GM19023 (cell line): ENCODE results near the gene P2RY13.

Experiments
- ATAC-seq: cut with Tn5 transposase; IDR thresholded peaks from one replicate; pipeline ENCODE4 v1.9.1; 2021; ENCODE audit warnings: mild to moderate bottlenecking, moderate library complexity; ENCODE audit not compliant: unreplicated experiment

The P2RY13 gene

DNA sequence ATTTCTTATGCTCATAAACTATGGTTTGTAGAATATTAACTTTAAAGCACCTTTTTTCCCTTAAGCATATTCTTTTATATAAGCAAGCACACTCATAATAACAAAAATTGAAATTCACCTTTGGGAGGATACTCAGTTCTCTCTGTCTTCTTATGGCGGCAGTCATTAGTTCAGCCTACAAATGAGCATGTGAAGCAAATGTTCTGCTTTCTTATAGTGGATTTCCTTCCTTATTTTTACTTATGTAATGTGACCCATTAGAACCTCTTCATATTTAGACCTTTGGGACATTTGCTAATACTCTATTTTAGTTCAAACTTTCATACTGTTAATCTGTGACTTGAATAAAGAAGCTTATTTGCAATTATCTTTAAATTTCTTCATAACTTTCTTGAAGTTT, at the start of gene P2RY13:
TSS of gene P2RY13 (minus strand) at position 187 of the 400 bp plus-strand sequence. CDS start at position 166, 21 bp downstream.
- ATAC-seq = no peak

DNA sequence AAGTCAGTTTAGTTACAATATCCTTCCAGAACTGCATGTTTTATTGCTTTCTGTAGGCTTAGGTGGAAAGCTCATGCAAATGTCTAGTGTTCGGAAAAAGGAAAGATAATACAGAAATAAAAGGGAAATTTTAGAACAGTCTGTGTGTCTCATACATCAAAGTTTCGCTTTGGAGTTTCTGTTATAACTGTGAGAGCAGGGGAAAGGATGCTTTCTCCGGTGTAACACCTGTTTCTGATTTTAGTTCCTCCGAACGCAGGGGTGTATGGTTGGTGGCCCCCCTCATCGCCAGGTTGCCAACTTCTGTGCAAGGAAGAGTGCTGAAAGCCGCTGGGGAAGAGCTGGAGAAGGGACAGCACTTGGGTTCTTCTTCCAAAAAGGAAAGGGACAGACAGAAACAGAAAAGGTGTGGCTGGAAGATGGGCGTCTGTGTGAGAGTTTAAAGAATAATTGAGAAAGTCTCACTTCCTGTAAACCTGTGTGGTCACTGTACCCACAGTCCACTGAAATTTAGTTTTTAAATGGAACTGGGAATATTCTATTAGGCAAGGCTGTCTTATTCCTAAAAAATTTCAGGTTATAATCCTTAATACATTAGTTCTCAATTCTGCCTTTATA, 48.5 kb upstream of the P2RY13 start:
- peak; percentile 53 for ATAC-seq

DNA sequence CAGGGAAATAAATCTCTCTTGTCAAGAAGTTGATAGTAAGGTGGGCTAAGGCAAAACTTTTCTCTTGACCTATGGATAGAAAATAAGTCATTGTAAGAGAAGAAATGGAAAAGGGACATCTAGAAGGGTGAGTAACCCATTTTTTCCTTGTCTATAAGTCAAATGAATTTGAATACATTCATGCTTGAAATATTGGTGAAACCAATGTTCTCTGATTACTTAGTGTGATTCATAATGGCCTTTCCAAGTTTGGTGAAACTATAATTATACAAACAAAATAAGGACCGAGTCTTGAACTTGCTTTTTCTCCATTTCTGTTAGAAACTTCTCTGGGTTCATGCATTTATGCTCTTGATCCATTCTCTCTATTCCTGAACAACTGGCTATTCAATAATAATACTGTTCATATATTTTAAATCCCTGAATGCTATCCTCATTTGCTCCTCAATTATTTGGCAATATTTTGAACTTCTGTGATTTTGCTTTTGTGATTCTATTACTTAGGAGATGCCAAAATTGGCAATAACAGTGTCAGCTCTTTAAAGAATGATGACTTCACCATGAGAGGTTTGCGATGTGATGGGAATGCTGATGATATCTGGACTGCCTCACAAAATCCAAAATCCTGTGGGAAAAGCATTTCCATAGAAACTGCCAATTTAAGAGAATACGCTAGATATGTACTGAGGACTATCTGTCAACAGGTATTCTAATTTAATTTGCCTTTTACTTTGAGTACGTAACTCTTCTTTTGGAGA, 42.9 kb upstream of the P2RY13 start:
- no peak for ATAC-seq

DNA sequence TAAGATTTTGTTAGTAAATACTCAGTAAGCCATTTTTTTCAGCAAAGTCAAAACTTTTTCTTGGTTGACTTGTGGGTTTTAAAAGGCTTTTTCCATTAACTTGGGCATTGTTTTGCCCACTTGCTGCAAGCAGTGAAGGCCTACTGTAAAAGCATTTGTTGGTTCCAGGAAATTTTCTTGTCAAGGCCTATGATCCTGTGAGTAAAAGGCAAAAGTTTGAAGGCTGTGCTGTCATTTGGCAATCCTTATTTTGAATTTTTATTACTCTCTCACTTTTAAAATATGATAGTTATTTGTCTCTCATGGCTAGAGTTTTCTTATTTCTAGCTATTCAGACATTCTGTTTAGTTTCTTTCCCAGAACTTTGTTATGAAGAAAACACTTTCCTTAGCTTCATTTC, 42.2 kb upstream of the P2RY13 start:
- no peak for ATAC-seq

DNA sequence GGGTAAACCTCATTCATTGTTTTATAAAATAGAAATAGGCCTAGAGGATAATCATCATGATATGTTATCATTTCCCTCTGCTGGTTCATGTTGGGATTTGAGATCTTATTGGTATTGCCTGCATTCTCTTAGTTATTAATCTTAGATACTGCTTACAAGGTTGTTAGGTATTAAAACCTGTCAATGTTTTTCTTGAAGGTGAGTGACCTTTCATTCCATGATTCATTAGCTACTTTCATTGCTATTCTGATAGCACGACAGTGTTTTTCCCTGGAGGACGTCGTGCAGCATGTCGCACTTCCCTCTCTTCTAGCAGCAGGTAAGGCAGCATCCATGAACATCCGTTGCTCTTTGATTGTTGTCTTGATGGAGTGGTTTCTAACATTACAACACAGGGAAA, 38.1 kb upstream of the P2RY13 start:
- no peak for ATAC-seq

DNA sequence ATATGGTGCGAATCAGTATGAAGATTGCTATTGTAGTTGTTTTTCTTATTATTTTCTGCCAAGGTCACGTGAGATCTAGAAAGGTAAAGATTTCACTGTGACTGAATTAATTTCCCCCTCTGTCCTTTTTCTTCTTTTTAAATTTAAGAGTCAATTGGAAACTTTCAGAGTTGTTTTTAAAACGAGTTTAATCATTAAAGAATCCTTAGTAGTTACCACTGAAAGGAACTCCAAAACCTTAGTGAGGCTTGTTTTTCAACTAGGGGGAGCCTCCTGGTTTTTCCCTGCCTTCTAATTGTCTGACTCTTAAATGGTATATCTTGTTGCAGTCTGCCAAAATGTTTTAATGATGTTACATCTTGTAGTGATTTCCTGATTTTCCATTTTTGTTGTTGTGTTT, 37.6 kb upstream of the P2RY13 start:
- no peak for ATAC-seq

DNA sequence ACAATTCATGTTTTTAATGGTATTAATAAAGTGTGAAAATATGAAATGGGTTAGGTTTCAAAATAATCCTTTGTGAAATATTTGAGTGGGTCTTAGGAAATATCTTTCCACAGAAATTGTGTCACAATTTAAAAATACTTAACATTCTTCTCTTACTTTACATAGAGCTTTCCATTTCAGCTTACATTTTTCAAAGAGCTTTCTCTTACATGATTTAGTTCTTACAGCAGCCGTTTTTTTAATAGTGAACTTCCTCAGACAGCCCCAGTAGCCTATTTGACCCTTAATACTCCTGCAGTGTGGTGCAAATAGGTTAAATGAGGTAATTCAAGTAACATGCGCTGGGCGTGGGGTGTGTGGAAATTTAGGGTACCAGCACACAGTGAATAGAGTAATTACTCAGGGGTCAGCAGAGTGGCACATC, 33.4 kb upstream of the P2RY13 start:
- ATAC-seq = no peak

DNA sequence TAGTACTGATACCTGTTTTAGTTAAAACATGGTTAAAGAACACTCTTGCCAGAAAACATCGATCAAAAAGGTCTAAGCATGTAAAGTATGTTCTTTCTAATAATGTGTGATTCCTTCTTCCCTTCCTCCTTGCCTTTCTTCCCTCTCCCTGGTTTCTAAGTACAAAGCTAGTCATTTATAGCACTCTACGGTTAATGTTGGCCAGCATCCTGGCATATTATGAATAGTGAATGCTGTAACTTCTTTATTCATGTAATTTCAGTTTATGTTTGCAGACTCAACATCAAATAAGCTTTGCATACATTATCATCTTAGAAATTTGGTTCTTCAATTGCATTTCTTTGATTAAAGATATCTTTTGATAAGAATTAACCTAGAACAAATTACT, 28.1 kb upstream of the P2RY13 start:
- ATAC-seq = no peak

DNA sequence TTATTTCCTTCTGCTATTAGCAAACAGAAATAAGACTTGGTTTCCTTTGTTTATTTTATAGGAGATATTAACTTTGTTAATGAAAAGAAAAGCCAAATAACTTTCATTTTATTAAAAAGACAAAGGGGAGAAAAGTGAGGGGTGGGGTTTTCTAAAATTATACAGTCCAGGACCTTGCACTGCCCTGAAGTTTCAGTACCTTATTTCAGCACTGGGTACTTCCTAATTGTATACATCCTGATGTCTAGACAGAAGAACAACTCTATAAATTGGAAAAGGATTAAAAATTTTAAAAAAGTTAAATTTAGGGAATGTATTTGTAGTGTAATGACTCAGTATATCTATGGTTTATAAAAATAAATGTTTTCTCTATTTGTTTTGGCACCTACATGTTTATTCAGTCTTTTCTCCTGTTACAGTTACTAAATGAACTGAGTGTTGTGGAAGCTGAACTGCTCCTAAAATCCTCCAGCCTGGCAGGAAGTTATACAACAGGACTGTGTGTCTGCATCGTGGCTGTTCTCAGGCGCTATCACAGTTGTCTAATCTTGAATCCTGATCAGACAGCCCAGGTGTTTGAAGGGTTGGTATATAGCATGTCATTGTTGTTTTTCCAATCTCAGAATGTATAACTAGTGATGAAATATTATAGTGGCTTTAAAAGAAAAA, 27.6 kb upstream of the P2RY13 start:
- no peak for ATAC-seq

DNA sequence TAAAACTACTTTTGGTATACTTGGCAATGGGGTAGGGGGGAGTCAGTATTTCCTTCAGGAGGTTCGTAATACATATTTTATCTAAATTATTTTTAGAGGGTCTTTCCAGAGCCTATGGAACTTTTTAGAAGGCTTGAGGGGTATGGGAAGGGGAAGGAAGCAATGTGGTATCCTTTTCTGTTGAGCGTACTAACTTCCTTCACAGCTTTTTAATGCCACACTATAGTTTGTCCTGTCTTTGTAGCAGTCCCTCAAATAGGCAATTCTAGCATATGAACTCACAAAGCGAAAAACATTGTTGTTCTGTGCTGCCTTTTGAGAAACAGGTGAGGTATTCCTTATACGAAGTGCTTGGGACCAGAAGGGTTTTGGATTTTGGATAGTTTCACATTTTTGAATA, 22.3 kb upstream of the P2RY13 start:
- no peak for ATAC-seq

DNA sequence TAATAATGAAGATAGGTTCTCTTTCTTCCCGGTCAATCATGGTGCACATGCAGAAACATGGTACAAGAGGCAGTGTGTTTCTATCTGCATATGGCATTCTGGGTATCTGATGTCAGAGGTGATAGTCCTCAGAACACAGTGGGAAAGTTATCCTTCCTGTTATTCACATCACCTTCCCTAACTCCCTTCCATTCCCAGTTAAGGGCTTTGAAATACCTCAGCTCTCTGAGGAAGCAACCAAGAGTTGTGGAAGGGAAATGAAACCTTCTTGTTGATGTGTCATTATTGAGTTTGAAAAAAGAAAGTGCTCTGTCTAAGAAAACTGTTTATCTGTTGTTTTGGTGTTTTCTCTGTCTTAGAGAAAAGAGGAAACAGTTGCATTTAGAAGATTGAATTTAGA, 21.9 kb upstream of the P2RY13 start:
- ATAC-seq = no peak

DNA sequence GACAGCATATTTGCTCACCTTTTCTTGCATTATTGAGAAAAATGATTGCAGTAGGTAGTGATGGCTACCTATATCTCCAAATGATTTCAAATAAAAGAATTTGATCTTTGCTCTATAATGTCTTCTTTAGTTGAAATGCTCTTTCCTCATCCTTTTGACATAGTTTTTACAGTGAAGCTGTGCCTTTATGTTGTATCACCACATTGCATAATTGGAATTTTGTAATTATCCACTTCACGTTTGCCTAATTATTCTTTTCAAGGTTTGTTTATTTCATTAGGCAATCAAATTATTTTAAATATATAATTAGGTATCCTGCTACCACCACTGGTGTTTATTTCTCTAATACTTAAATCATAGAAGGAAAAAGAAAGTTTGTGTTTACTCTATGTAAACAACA, 21.3 kb upstream of the P2RY13 start:
- ATAC-seq = no peak

DNA sequence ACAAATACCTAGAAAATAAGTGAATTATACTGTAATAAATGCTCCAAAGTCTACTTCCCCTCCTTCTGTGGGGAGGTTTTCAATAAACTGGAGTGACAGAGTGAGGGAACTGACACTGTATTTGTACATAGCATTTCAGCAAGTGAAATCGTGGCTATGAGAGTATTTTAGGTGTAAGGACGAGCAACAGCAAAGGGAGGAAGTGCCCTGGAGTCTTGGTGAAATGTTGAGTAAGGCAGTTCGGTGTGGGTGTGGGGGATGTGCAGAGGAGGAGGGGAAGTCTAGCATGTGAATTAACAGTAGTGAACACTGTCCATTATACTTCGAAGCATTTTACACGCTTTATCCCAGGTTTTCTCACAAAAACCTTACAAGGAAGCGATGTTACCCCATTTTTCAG, 18.1 kb upstream of the P2RY13 start:
- ATAC-seq = no peak

DNA sequence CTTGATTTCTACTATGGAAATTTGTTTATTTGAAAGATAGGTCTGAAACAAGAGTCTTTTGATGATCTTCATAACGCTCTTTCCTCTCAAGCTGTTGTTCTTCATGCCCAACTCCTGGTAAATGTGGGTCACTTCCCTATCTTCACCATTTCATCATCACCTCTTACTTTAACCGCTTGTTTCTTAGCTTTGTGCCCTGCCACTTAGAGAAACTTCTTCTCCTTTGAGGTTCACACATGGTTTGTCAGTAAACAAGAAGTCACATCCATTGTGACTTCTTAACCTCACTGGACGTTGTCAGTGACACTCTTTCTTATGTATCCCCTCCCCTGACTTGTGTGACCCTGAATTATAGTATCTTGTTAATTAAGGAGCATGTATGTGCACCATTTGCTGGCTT, 16.9 kb upstream of the P2RY13 start:
- ATAC-seq = no peak

DNA sequence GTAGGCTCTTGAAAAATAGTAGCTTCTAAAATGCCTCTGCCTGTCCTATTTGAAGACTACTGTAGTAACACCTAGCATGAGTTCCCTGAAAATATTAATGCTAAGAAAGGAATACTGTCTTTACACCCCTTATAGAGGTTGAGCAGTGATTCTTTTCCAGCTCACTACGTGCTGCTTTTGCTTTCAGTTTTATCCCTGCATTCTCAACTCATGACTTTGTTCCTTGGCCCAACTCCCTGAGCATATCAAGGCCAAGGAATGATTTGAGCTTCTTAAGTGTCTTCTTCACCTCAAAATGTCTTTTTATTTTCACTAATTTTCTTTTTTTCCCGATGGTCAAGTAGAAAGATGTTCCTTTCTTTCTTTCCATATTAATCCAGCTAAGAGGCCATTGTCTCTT, 16.5 kb upstream of the P2RY13 start:
- no peak for ATAC-seq

DNA sequence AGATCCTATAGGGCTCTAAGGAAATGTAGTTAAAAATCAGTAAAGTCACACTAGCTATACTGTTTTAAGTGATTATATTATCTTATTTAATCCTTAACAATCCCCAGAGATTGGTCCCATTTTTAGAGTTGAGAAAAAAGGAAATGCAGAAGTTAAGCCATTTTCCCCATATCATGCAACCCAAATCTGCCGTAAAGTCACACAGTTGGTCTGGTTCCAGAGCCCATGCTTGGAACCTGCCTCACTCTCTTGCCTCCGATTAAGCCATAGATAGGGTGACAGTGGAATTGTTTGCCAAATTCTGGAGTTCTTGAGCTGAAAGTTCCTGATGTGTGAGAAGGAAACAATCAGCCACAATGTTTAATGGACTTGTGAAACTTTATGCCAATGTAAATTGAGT, 2.3 kb upstream of the P2RY13 start:
- ATAC-seq = no peak

DNA sequence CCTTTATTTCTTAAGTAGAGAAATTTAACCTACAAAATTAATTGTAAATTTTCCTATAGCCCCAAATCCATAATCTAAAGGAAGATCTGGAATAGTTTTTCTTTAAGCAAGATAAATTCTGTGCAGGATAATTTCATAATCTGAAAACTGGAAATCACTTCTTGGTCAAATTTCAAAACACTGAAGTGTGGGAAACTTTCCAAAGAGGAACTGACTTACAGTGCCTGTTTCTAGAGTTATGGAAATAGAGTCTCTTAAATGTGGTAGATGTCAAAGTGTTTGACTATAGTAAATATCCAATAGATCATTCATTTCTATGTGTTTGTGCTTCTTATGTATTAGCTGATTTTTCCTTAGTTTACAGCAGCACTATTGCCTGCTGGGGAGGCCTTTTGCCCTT, 1.6 kb upstream of the P2RY13 start:
- no peak for ATAC-seq

DNA sequence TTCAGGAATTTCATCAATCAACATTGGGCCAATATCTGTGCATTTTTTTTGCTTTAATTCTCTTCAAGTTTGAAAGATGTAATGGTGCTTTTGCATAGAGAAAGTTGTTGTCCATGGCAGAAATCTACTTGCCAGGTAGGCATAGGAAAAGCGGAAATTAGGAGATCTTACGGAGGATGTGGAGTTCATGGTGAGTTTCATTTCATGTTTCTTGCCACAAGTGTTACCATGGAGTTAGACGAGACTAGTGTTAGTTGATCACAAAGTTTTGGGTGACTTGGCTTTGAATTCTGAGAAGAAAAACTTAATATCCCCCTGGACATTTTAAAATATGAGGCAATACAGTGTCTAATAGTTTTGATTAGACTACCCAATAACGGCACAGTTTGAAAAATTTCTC, 1.0 kb upstream of the P2RY13 start:
- ATAC-seq = no peak

DNA sequence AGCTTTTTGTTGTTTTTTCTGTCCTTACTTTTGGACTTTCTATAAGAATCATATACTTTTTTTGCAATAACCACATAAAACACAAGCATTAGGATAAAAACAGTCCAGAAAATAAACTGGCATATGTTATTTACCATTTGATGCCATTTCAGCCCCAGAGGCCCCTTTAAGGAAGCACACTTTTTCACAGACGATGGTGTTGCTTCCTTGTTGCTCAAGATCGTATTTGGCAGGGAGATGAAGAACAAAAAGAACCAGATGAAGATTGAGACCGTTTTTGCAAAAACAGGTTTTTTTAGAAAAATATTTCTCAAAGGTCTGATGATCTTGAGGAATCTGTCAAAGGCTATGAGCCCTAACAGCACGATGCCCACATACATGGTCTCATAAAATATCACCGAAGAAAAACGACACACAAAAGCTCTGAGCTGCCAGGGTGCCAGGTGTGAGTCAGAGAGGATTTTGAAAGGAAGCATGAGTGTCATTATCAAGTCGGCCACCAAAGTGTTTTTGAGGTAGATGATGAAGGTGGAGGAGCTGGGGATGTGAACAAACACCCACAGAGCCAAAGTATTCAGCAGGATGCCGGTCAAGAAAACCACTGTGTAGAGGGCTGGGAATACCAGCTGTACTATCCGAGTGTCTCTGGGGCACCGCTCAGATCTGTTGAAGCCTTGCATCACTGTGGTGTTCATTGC, 902 bp downstream of the P2RY13 start:
- no peak for ATAC-seq

DNA sequence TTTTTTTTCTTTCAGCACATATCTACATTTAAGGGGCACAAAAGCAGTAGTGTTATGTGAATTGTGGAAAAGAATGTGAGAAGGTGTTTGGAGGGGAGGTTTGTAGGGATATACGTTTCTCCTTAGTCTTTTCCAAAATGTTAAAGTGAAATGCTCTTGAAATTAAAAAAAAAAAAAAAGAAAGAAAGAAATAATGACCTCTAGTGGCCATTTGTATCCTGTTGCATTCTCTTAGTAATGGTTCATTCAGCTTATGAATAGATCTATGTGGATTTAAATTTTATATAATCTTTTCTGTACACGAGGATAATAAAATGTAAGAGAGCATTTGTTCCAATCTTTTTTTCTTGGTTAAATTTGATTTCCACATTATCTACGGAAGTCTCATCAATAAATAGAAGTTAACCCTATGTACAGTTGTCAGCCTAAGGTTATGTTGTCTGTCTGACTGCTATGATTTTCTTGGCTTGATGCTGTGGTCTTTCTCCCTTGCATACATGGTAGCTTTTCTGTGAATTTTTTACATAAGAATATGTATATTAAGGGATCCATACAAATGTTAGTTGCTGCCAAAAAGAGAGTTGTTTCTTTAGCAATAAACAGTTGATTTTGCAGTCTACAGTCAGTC, 1.7 kb downstream of the P2RY13 start:
- no peak for ATAC-seq

DNA sequence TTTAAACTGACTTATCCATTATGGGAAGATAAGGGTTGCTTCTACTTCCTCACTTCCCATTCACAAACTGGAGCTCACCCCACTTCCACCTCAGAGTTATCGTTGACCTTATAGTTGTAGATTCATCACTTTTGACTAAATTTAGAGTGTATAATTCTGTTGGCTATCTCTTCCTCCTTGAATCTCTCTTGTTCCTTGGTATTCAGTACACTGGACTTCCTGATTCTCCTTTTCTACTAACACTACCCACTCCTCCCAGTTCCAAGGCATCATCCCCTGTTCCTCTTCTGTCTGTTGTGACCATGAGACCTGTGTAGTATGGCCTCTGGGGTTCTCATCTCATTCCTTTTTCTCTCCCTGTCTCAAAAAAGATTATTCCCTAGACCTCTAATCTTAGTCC, 6.8 kb downstream of the P2RY13 start:
- no peak for ATAC-seq
